CD4-positive, alpha-beta T cell treated with Interleukin-17A for 4 hours (primary cell): ENCODE measurements around the gene FASTKD2.

Experiments used
- DNase-seq: peaks from one replicate; pipeline ENCODE4 v3.0.0-alpha.2; 2020; ENCODE audit warnings: mixed read lengths

The FASTKD2 gene

GRCh38 chr2:206840999-206841398 is 75.6 kb downstream of the FASTKD2 start:
- DNase-seq, result no peak
